GM23338 (cell line): ENCODE data around the gene NCF4. TPM values are rescaled to one million over a fixed set of nuclear protein-coding genes. Genes with fewer than 3 reads are reported as not detected.

Source experiments
- ATAC-seq: fragments of 200-7000 bp; cut with Tn5 transposase; 3 replicates; pipeline ENCODE4 v1.9.1; 2020
- DNase-seq: peaks from one replicate; pipeline ENCODE4 v3.0.0-alpha.2; 2015; ENCODE audit warnings: low spot score
- H2AFZ ChIP-seq: fragments of 200-600 bp; sonication (generic); 2 replicates; pipeline ENCODE4 v1.8.0; 2016; ENCODE audit warnings: antibody characterized with exemption, mild to moderate bottlenecking, moderate library complexity
- H3F3A ChIP-seq: fragments of 200-600 bp; sonication (generic); replicated peaks from 2 replicates; pipeline ENCODE4 v1.8.0; 2017; ENCODE audit warnings: antibody characterized with exemption, mixed run types, low read depth
- H3K27ac ChIP-seq: fragments of 200-600 bp; sonication (generic); 2 replicates; pipeline ENCODE4 v1.6.1; 2016; ENCODE audit warnings: low read depth
- H3K27me3 ChIP-seq: fragments of 200-600 bp; sonication (generic); 2 replicates; pipeline ENCODE4 v1.8.0; 2016; ENCODE audit warnings: mild to moderate bottlenecking, mixed run types, moderate library complexity; ENCODE audit not compliant: insufficient read depth
- H3K36me3 ChIP-seq: fragments of 200-600 bp; sonication (generic); 2 replicates; pipeline ENCODE4 v1.8.0; 2016; ENCODE audit warnings: mild to moderate bottlenecking; ENCODE audit not compliant: insufficient read depth
- H3K4me1 ChIP-seq: fragments of 200-600 bp; sonication (generic); 2 replicates; pipeline ENCODE4 v1.8.0; 2016; ENCODE audit warnings: mild to moderate bottlenecking, moderate library complexity; ENCODE audit not compliant: insufficient read depth
- H3K4me2 ChIP-seq: fragments of 200-600 bp; sonication (generic); 2 replicates; pipeline ENCODE4 v1.7.1; 2017; ENCODE audit warnings: mixed run types
- H3K4me3 ChIP-seq: fragments of 200-600 bp; sonication (generic); 2 replicates; pipeline ENCODE4 v1.6.1; 2016; ENCODE audit warnings: mixed run types
- H3K79me2 ChIP-seq: fragments of 200-600 bp; sonication (generic); replicated peaks from 2 replicates; pipeline ENCODE4 v1.8.0; 2017; ENCODE audit warnings: mild to moderate bottlenecking; ENCODE audit not compliant: insufficient read depth
- H3K9me2 ChIP-seq: fragments of 200-600 bp; sonication (generic); 2 replicates; pipeline ENCODE4 v1.8.0; 2017; ENCODE audit not compliant: insufficient read depth
- H4K20me1 ChIP-seq: fragments of 200-600 bp; sonication (generic); replicated peaks from 2 replicates; pipeline ENCODE4 v1.8.0; 2017; ENCODE audit warnings: mild to moderate bottlenecking; ENCODE audit not compliant: insufficient read depth
- H3K27ac Mint-ChIP-seq: 2 replicates; pipeline ENCODE4 v1.8.0; 2020; ENCODE audit warnings: inconsistent platforms, mild to moderate bottlenecking, moderate library complexity, mixed read lengths
- H3K27me3 Mint-ChIP-seq: 3 replicates; pipeline ENCODE4 v1.8.0; 2022; ENCODE audit warnings: low read depth, mild to moderate bottlenecking, moderate library complexity, mixed read lengths, inconsistent platforms; ENCODE audit not compliant: insufficient read depth, poor library complexity
- H3K36me3 Mint-ChIP-seq: 3 replicates; pipeline ENCODE4 v1.8.0; 2021; ENCODE audit warnings: low read depth, mild to moderate bottlenecking, inconsistent platforms, moderate library complexity, mixed read lengths
- H3K4me1 Mint-ChIP-seq: 3 replicates; pipeline ENCODE4 v1.8.0; 2020; ENCODE audit warnings: mild to moderate bottlenecking, inconsistent platforms, mixed read lengths
- H3K4me3 Mint-ChIP-seq: 3 replicates; pipeline ENCODE4 v1.8.0; 2021; ENCODE audit warnings: moderate library complexity, mild to moderate bottlenecking, inconsistent platforms, mixed read lengths
- H3K9me3 Mint-ChIP-seq: 3 replicates; pipeline ENCODE4 v1.8.0; 2020; ENCODE audit warnings: moderate library complexity, mild to moderate bottlenecking, inconsistent platforms, mixed read lengths
- CREB1 ChIP-seq: fragments of 250-450 bp; sonication (Bioruptor Pico); IDR thresholded peaks from 2 replicates; pipeline ENCODE4 v1.5.0; 2020; ENCODE audit warnings: low read depth, mild to moderate bottlenecking, moderate library complexity
- EZH2phosphoT487 ChIP-seq: fragments of 200-600 bp; sonication (generic); IDR thresholded peaks from one replicate; pipeline ENCODE4 v1.8.1; 2018; ENCODE audit warnings: antibody characterized with exemption; ENCODE audit not compliant: unreplicated experiment
- JUNB ChIP-seq: IDR thresholded peaks from one replicate; pipeline ENCODE4 v1.6.1; 2016; ENCODE audit warnings: antibody characterized with exemption; ENCODE audit not compliant: unreplicated experiment
- NANOG ChIP-seq: IDR thresholded peaks from 2 replicates; pipeline ENCODE4 v1.6.1; 2016; ENCODE audit warnings: antibody characterized with exemption, borderline replicate concordance
- POLR2AphosphoS5 ChIP-seq: IDR thresholded peaks from 2 replicates; pipeline ENCODE4 v1.6.1; 2016; ENCODE audit warnings: antibody characterized with exemption, low read depth
- REST ChIP-seq: IDR thresholded peaks from one replicate; pipeline ENCODE4 v1.6.1; 2018; ENCODE audit warnings: antibody characterized with exemption; ENCODE audit not compliant: unreplicated experiment
- STAT1 ChIP-seq: IDR thresholded peaks from one replicate; pipeline ENCODE4 v1.6.1; 2016; ENCODE audit warnings: antibody characterized with exemption; ENCODE audit not compliant: unreplicated experiment
- ZNF114 ChIP-seq: fragments of 250-450 bp; sonication (Bioruptor Pico); IDR thresholded peaks from 2 replicates; pipeline ENCODE4 v1.5.0; 2020; ENCODE audit warnings: mild to moderate bottlenecking, moderate library complexity
- ZNF331 ChIP-seq: fragments of 250-450 bp; sonication (Bioruptor Pico); IDR thresholded peaks from 2 replicates; pipeline ENCODE4 v1.5.0; 2020; ENCODE audit warnings: low read depth, mild to moderate bottlenecking, moderate library complexity
- ZNF462 ChIP-seq: fragments of 250-450 bp; sonication (Bioruptor Pico); IDR thresholded peaks from 2 replicates; pipeline ENCODE4 v1.5.0; 2020; ENCODE audit warnings: mild to moderate bottlenecking, moderate library complexity
- polyA plus RNA-seq: library from polyadenylated mRNA; unstranded; fragments of >200 nt; fragmentation: Nextera tagmentation; extraction: Ambion mirVana; gene quantifications from 2 replicates; pipeline ENCODE4 v1.2.1, GENCODE V29; 2016
- total RNA-seq: library from RNA; depleted of rRNA; stranded (reverse); fragments of >200 nt; shearing (Covaris generic); gene quantifications from 2 replicates; pipeline ENCODE4 v1.2.3, GENCODE V29; 2014
- TF ChIP-seq, protein P1 (sequence below): IDR thresholded peaks from 2 replicates; pipeline ENCODE4 v1.6.1; 2016; ENCODE audit warnings: antibody characterized with exemption

Gene NCF4
- total and polyA plus RNA-seq, 2 experiments from 2014 or later, result not detected

DNA sequence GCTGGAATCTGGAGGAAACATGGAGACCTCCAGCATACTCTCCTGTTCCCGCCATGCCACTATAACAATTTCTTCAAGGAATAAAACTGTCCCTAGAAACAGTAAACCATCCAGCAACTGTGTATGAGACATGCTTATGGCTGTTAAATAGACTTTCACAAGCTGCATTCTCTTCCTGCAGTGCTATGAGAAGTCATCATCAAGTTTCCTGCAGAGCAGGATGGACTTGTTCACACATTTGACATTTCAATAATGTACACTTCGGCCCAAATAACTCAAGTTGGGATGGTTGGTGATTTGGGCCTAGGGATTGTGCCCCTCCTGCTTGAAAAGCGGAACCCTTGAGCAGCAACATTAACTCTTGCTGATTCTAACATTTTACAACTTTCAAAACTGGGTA, 32.5 kb downstream of the NCF4 start:
- H4K20me1 ChIP-seq, result no peaks in the 10 kb centered on the region
- no peak overlapping the region for H3K4me3 ChIP-seq
- H3K27me3 ChIP-seq, result no peaks in the 10 kb centered on the region
- H3F3A ChIP-seq, result no peaks in the 10 kb centered on the region
- H3K4me2 ChIP-seq, result no peak overlapping the region
- H3K4me1 ChIP-seq, result no peaks in the 10 kb centered on the region
- Mint-ChIP-seq H3K4me3 (no peak overlapping the region), H3K36me3 (no peaks in the 10 kb centered on the region), H3K9me3 (peaks cover 10% of the 10 kb centered on the region; the same call in 2 of the 3 replicates), H3K4me1 (peaks cover 3% of the 10 kb centered on the region; the same call in 1 of the 3 replicates), H3K27me3 (peaks cover 5% of the 10 kb centered on the region), H3K27ac (no peak overlapping the region)
- H3K9me2 ChIP-seq, result no peaks in the 10 kb centered on the region
- H3K36me3 ChIP-seq, result no peaks in the 10 kb centered on the region
- no peak for TF ChIP-seq NANOG
- no peak for TF ChIP-seq CREB1
- no peak for TF ChIP-seq ZNF331
- TF ChIP-seq REST, result no peak
- DNase-seq, result no peak
- no peak for ATAC-seq
- H3K79me2 ChIP-seq, result no peaks in the 10 kb centered on the region
- H2AFZ ChIP-seq, result no peak overlapping the region
- no peak overlapping the region for H3K27ac ChIP-seq

- no peaks in the 10 kb centered on the region for H3K27me3 ChIP-seq
- H4K20me1 ChIP-seq, result no peaks in the 10 kb centered on the region
- no peak overlapping the region for H3K4me3 ChIP-seq
- Mint-ChIP-seq H3K9me3 (peaks cover 10% of the 10 kb centered on the region; the same call in 2 of the 3 replicates), H3K4me1 (peaks cover 3% of the 10 kb centered on the region; the same call in 1 of the 3 replicates), H3K4me3 (no peak overlapping the region), H3K27me3 (peaks cover 5% of the 10 kb centered on the region), H3K36me3 (no peaks in the 10 kb centered on the region), H3K27ac (no peak overlapping the region)
- H3K4me1 ChIP-seq, result no peaks in the 10 kb centered on the region
- H3K9me2 ChIP-seq, result peaks cover 3% of the 10 kb centered on the region
- no peaks in the 10 kb centered on the region for H3K79me2 ChIP-seq
- DNase-seq, result no peak
- H3K4me2 ChIP-seq, result no peak overlapping the region
- H3K27ac ChIP-seq, result no peak overlapping the region
- H3F3A ChIP-seq, result no peaks in the 10 kb centered on the region
- no peak for ATAC-seq
- TF ChIP-seq ZNF331 (no peak), EZH2phosphoT487 (no peak), POLR2AphosphoS5 (no peak), ZNF114 (CRISPR knock-in tag) (no peak), CREB1 (no peak), STAT1 (no peak), NANOG (no peak), ZNF462 (no peak), JUNB (no peak)
- TF ChIP-seq, protein P1, sequence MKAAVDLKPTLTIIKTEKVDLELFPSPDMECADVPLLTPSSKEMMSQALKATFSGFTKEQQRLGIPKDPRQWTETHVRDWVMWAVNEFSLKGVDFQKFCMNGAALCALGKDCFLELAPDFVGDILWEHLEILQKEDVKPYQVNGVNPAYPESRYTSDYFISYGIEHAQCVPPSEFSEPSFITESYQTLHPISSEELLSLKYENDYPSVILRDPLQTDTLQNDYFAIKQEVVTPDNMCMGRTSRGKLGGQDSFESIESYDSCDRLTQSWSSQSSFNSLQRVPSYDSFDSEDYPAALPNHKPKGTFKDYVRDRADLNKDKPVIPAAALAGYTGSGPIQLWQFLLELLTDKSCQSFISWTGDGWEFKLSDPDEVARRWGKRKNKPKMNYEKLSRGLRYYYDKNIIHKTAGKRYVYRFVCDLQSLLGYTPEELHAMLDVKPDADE, result no peak
- H2AFZ ChIP-seq, result no peak overlapping the region
- no peaks in the 10 kb centered on the region for H3K36me3 ChIP-seq
These were observed 33.5 kb downstream of the NCF4 start for GRCh38 chr22:36894266-36894665.
